HepG2 (cell line): Measurements from ENCODE around the gene PRR22. TPM values are rescaled to one million over a fixed set of nuclear protein-coding genes. Genes with fewer than 3 reads are reported as not detected.

Source experiments
- ATF3 ChIP-seq: sonication (generic); formaldehyde crosslinking; IDR thresholded peaks from 2 replicates; pipeline ENCODE4 v1.4.0; 2020; ENCODE audit warnings: missing genetic modification reagents
- HCFC1 ChIP-seq: fragments of 150-350 bp; IDR thresholded peaks from 2 replicates; pipeline ENCODE4 v1.6.1; 2014; ENCODE audit warnings: low read depth, low read length
- HDAC6 ChIP-seq: fragments of 200-600 bp; sonication (generic); IDR thresholded peaks from 2 replicates; pipeline ENCODE4 v1.7.0; 2017; ENCODE audit warnings: mild to moderate bottlenecking, antibody characterized with exemption, low read length, low read depth
- IKZF1 ChIP-seq: fragments of 450-650 bp; IDR thresholded peaks from 2 replicates; pipeline ENCODE4 v1.7.1; 2016
- TCF7 ChIP-seq: sonication (generic); IDR thresholded peaks from 2 replicates; pipeline ENCODE4 v1.6.1; 2016; ENCODE audit warnings: antibody characterized with exemption, low read depth
- THRA ChIP-seq: sonication (generic); formaldehyde crosslinking; IDR thresholded peaks from 2 replicates; pipeline ENCODE4 v1.4.0; 2020; ENCODE audit warnings: missing genetic modification reagents, borderline replicate concordance
- THYN1 ChIP-seq: sonication (generic); formaldehyde crosslinking; IDR thresholded peaks from 2 replicates; pipeline ENCODE4 v1.8.1; 2023; ENCODE audit warnings: low read depth, mild to moderate bottlenecking, moderate library complexity, missing genetic modification reagents, borderline replicate concordance
- ZBTB2 ChIP-seq: sonication (generic); formaldehyde crosslinking; IDR thresholded peaks from 2 replicates; pipeline ENCODE4 v1.8.0; 2022; ENCODE audit warnings: low read depth, missing genetic modification reagents
- ZMYM4 ChIP-seq: sonication (generic); formaldehyde crosslinking; IDR thresholded peaks from 2 replicates; pipeline ENCODE4 v1.8.1; 2023; ENCODE audit warnings: mild to moderate bottlenecking, missing genetic modification reagents
- ZNF282 ChIP-seq: fragments of 450-650 bp; IDR thresholded peaks from 2 replicates; pipeline ENCODE4 v1.6.1; 2018; ENCODE audit not compliant: partially characterized antibody
- ZNF329 ChIP-seq: sonication (generic); formaldehyde crosslinking; IDR thresholded peaks from 2 replicates; pipeline ENCODE4 v1.9.0; 2021; ENCODE audit warnings: low read depth, mild to moderate bottlenecking, missing genetic modification reagents
- polyA plus RNA-seq, 8 experiments: library from polyadenylated mRNA; depleted of rRNA in 3 of 8; stranded (reverse) in 7 of 8; unstranded in 1 of 8; fragments of >200 nt; fragmentation: Illumina TruSeq in 4 of 8; extraction: Trizol in 4 of 8; gene quantifications; 2 replicates each; pipeline versions ENCODE4 v1.2.1 to v1.2.3, GENCODE V29; 2011 to 2016; ENCODE audit warnings: low read depth in 4 of 8, missing spikeins in 1 of 8, mixed read lengths in 1 of 8; ENCODE audit not compliant: insufficient read depth in 1 of 8
- total RNA-seq, 5 experiments: library from RNA; depleted of rRNA; stranded (reverse); fragments of >200 nt; fragmentation: Illumina TruSeq; extraction: Trizol; gene quantifications; 2 replicates each; pipeline ENCODE4 v1.2.3, GENCODE V29; 2016; ENCODE audit warnings: low read depth in 1 of 5
- TF ChIP-seq, protein P1 (sequence below): sonication (generic); formaldehyde crosslinking; IDR thresholded peaks from 2 replicates; pipeline ENCODE4 v1.9.0; 2021; ENCODE audit warnings: mild to moderate bottlenecking, missing genetic modification reagents
- TF ChIP-seq, protein P2 (sequence below): IDR thresholded peaks from 2 replicates; pipeline ENCODE4 v1.6.1; 2016; ENCODE audit warnings: mild to moderate bottlenecking
- TF ChIP-seq, protein P3 (sequence below): sonication (generic); formaldehyde crosslinking; IDR thresholded peaks from 2 replicates; pipeline ENCODE4 v1.5.0; 2020; ENCODE audit warnings: missing genetic modification reagents

PRR22 gene
- total and polyA plus RNA-seq, 2 of the 13 experiments (the other 11 are each of a cell fraction or from before 2014, with no cell fraction given): 0.84 to 2.3 TPM

DNA sequence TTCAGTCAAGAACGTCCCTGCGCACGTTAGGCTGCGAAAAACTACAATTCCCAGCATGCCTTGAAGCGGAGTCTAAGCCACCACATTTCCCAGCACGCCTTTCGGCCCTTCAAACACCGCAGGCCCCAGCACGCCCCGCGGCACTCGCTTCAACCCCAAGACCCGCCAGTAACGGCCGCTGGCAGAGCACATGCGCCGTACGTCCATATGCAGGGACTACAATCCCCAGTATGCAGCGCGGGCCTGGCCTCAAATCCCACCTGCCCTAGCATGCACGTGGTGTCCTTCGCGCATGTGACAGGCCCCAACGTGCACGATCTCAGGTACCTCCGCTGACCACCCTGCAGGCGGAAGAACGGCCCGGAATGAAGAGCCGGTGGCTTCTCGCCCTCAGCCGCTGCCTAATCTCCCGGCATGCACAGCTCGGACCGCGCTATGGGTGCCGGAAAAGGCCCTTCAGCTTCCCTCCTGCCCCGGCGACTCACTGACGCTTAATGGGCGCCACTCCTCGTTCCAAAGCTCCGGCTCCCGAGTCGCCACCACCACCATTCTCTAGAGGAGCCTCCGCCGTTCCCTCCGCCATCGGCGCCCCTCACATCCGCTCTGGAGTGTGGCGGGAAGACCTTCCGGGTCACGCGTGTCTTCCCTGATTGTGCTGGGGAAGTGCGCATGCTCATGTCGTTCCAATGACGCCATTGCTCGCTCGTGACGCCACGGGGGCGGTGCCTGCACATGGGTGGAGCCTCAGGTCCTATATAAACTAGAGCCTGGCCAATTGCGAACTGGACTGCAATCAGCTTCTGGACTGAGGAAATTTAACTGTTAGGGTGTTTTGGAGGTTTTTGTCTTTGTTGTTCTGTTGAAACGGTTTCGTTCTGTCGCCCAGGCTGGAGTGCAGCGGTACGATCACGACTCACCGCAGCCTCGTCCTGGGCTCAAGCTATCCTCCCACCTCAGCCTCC, 6.3 kb upstream of the PRR22 start, which contains the start of gene DUS3L (continued):
- TF ChIP-seq HDAC6 (no peak), ZNF329 (CRISPR knock-in tag) (no peak), ZNF282 (no peak), ZBTB2 (CRISPR knock-in tag) (peak; percentile 67; the same call in 1 of the 2 replicates), THYN1 (no peak), TCF7 (no peak; the same call in 1 of the 2 replicates), IKZF1 (no peak), ZMYM4 (CRISPR knock-in tag) (peak; percentile 87), ATF3 (CRISPR knock-in tag) (no peak; the same call in 1 of the 2 replicates), HCFC1 (peak; percentile 93), THRA (CRISPR knock-in tag) (no peak; the same call in 1 of the 2 replicates)
- TF ChIP-seq, protein P1, sequence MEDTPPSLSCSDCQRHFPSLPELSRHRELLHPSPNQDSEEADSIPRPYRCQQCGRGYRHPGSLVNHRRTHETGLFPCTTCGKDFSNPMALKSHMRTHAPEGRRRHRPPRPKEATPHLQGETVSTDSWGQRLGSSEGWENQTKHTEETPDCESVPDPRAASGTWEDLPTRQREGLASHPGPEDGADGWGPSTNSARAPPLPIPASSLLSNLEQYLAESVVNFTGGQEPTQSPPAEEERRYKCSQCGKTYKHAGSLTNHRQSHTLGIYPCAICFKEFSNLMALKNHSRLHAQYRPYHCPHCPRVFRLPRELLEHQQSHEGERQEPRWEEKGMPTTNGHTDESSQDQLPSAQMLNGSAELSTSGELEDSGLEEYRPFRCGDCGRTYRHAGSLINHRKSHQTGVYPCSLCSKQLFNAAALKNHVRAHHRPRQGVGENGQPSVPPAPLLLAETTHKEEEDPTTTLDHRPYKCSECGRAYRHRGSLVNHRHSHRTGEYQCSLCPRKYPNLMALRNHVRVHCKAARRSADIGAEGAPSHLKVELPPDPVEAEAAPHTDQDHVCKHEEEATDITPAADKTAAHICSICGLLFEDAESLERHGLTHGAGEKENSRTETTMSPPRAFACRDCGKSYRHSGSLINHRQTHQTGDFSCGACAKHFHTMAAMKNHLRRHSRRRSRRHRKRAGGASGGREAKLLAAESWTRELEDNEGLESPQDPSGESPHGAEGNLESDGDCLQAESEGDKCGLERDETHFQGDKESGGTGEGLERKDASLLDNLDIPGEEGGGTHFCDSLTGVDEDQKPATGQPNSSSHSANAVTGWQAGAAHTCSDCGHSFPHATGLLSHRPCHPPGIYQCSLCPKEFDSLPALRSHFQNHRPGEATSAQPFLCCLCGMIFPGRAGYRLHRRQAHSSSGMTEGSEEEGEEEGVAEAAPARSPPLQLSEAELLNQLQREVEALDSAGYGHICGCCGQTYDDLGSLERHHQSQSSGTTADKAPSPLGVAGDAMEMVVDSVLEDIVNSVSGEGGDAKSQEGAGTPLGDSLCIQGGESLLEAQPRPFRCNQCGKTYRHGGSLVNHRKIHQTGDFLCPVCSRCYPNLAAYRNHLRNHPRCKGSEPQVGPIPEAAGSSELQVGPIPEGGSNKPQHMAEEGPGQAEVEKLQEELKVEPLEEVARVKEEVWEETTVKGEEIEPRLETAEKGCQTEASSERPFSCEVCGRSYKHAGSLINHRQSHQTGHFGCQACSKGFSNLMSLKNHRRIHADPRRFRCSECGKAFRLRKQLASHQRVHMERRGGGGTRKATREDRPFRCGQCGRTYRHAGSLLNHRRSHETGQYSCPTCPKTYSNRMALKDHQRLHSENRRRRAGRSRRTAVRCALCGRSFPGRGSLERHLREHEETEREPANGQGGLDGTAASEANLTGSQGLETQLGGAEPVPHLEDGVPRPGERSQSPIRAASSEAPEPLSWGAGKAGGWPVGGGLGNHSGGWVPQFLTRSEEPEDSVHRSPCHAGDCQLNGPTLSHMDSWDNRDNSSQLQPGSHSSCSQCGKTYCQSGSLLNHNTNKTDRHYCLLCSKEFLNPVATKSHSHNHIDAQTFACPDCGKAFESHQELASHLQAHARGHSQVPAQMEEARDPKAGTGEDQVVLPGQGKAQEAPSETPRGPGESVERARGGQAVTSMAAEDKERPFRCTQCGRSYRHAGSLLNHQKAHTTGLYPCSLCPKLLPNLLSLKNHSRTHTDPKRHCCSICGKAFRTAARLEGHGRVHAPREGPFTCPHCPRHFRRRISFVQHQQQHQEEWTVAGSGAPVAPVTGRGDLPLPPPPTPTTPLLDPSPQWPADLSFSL (CRISPR knock-in tag): no peak
- TF ChIP-seq, protein P2, sequence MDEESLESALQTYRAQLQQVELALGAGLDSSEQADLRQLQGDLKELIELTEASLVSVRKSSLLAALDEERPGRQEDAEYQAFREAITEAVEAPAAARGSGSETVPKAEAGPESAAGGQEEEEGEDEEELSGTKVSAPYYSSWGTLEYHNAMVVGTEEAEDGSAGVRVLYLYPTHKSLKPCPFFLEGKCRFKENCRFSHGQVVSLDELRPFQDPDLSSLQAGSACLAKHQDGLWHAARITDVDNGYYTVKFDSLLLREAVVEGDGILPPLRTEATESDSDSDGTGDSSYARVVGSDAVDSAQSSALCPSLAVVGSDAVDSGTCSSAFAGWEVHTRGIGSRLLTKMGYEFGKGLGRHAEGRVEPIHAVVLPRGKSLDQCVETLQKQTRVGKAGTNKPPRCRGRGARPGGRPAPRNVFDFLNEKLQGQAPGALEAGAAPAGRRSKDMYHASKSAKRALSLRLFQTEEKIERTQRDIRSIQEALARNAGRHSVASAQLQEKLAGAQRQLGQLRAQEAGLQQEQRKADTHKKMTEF: peak; percentile 98
- TF ChIP-seq, protein P3, sequence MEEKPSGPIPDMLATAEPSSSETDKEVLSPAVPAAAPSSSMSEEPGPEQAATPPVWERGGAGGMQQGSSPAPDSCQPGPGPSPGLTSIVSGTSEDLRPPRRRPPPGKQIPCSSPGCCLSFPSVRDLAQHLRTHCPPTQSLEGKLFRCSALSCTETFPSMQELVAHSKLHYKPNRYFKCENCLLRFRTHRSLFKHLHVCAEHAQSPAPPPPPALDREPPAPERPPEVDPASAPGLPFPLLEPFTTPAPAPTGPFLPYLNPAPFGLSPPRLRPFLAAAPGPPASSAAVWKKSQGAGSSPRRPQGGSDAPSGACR: peak; percentile 72; the same call in 1 of the 2 replicates
